T-cell (primary cell): ENCODE data around the gene STON2. TPM values are rescaled to one million over a fixed set of nuclear protein-coding genes. Genes with fewer than 3 reads are reported as not detected.

Source experiments
- ATAC-seq, 4 experiments: fragments of 200-7000 bp in 3 of 4; fragments of 150-1000 bp in 1 of 4; cut with Tn5 transposase; replicated peaks in 1 of 4; 1 replicate in 3 of 4; 2 replicates in 1 of 4; pipeline ENCODE4 v1.10.0; 2021; ENCODE audit warnings: moderate library complexity in 3 of 4, mild to moderate bottlenecking in 2 of 4, moderate number of reproducible peaks in 1 of 4
- CTCF ChIA-PET, 2 donors: fragments of 300-600 bp; sonication (Branson Sonifier 250); formaldehyde crosslinking; loops; one replicate each; lab custom pipeline; 2022; ENCODE audit warnings: antibody characterized with exemption in 2 of 2; lab: Charles Lee
- POLR2A ChIA-PET, 2 donors: fragments of 300-600 bp; sonication (Branson Sonifier 250); formaldehyde crosslinking; loops; one replicate each; lab custom pipeline; 2022; ENCODE audit warnings: antibody characterized with exemption in 2 of 2; lab: Charles Lee
- DNase-seq, 35 experiments: peaks; one replicate each; pipeline versions ENCODE4 v3.0.0 to v3.0.0-alpha.2; 2013 to 2023
- H3K27ac ChIP-seq: one replicate; pipeline ENCODE4 v1.5.1; 2013; ENCODE audit warnings: low read length
- H3K27me3 ChIP-seq, 2 experiments: replicated peaks in 1 of 2; 1 replicate in 1 of 2; 2 replicates in 1 of 2; pipeline versions ENCODE4 v1.6.1 to v1.7.0; 2013; ENCODE audit warnings: low read length in 1 of 2, mixed read lengths in 1 of 2; ENCODE audit not compliant: control insufficient read depth in 2 of 2, insufficient read depth in 2 of 2; ENCODE audit errors: extremely low read depth in 1 of 2
- H3K36me3 ChIP-seq, 2 donors: 1 replicate in 1 of 2; 2 replicates in 1 of 2; pipeline versions ENCODE4 v1.6.1 to v1.7.0; 2013; ENCODE audit warnings: low read length in 1 of 2; ENCODE audit not compliant: control insufficient read depth in 2 of 2, insufficient read depth in 1 of 2; ENCODE audit errors: extremely low read depth in 1 of 2
- H3K4me1 ChIP-seq, 2 experiments: 1 replicate in 1 of 2; 2 replicates in 1 of 2; pipeline versions ENCODE4 v1.6.1 to v1.7.0; 2013; ENCODE audit warnings: low read length in 2 of 2, mixed read lengths in 1 of 2; ENCODE audit not compliant: insufficient read depth in 2 of 2, control insufficient read depth in 1 of 2; ENCODE audit errors: extremely low read depth in 1 of 2
- H3K4me3 ChIP-seq, 2 donors: 1 replicate in 1 of 2; 2 replicates in 1 of 2; pipeline versions ENCODE4 v1.5.1 to v1.7.0; 2013; ENCODE audit warnings: mild to moderate bottlenecking in 2 of 2, low read length in 1 of 2, moderate library complexity in 1 of 2; ENCODE audit not compliant: control insufficient read depth in 1 of 2; ENCODE audit errors: extremely low read depth in 1 of 2
- H3K9me3 ChIP-seq: 2 replicates; pipeline ENCODE4 v1.7.0; 2013
- H3K27ac Mint-ChIP-seq, 2 donors: one replicate each; pipeline ENCODE4 v1.8.0; 2020 to 2021; ENCODE audit warnings: mild to moderate bottlenecking in 2 of 2, mixed read lengths in 2 of 2
- H3K27me3 Mint-ChIP-seq, 2 donors: one replicate each; pipeline ENCODE4 v1.8.0; 2021 to 2022; ENCODE audit warnings: mixed read lengths in 2 of 2
- H3K36me3 Mint-ChIP-seq: one replicate; pipeline ENCODE4 v1.8.0; 2021; ENCODE audit warnings: mixed read lengths
- H3K4me1 Mint-ChIP-seq, 3 donors: one replicate each; pipeline ENCODE4 v1.8.0; 2020 to 2022; ENCODE audit warnings: mixed read lengths in 3 of 3, mild to moderate bottlenecking in 1 of 3
- H3K4me3 Mint-ChIP-seq, 3 donors: one replicate each; pipeline ENCODE4 v1.8.0; 2020 to 2022; ENCODE audit warnings: mild to moderate bottlenecking in 3 of 3, mixed read lengths in 3 of 3, moderate library complexity in 3 of 3
- H3K9me3 Mint-ChIP-seq, 3 donors: one replicate each; pipeline ENCODE4 v1.8.0; 2020 to 2022; ENCODE audit warnings: mixed read lengths in 3 of 3
- WGBS: methylation state at CpG from one replicate; pipeline ENCODE4 v1.1.5; 2013; ENCODE audit warnings: missing lambda C conversion rate; ENCODE audit not compliant: insufficient coverage; 5-methylcytosine and 5-hydroxymethylcytosine counted together
- total RNA-seq, 35 experiments: library from RNA in 6 of 35; stranded (reverse) in 6 of 35; fragments of 120-200 nt in 1 of 35; gene quantifications; one replicate each; pipeline versions ENCODE4 v1.2.1 to v1.2.4 and lab custom pipeline; 2013 to 2026

The STON2 gene
- total RNA-seq, 5 donors from 2014 or later (not counting 1 experiment from before 2014, with no cell fraction given): 0.22 to 1.8 (median 0.40) TPM

DNA sequence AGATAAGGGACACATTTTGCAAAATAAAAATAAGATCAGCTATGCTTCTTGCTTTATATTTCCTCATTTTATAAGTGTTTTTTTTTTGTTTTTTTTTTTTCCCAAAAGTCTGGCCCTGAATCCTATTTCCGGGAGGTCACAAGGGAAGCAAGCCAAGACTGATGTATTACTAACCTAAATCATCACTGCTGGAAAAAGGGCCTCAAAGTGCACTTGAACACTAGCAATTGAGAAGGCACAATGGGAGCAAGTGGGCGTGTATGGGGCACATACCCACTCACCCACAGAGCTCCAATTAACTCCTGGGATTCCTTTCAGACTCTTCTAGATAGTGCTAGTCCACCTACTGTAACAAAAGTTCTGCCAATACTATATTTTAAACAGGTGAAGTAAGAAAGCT, 58.8 kb downstream of the STON2 start:
- Histone ChIP-seq H3K9me3 (no peaks in the 10 kb centered on the region), H3K36me3 (no peaks in the 10 kb centered on the region), H3K27ac (no peak overlapping the region), H3K27me3 (peaks cover 0 to 9% of the 10 kb centered on the region in 2 experiments), H3K4me1 (no peaks in the 10 kb centered on the region), H3K4me3 (no peak overlapping the region)
- ChIA-PET POLR2A (no interaction called here), CTCF (interaction anchor here (0.6 kb wide), 3 partner anchors 233 to 1194 kb away, joined by 3 to 7 read pairs (median 4); no protein-coding TSS in a partner anchor)
- Mint-ChIP-seq H3K9me3 (no peaks in the 10 kb centered on the region), H3K27me3 (peaks cover 26 to 27% of the 10 kb centered on the region in 2 donors), H3K4me1 (no peaks in the 10 kb centered on the region), H3K4me3 (no peak overlapping the region), H3K27ac (no peak overlapping the region), H3K36me3 (no peaks in the 10 kb centered on the region)
- no peak for ATAC-seq
- WGBS: no CpG with 5 or more reads among the region's 2 CpGs
- DNase-seq: no peak

DNA sequence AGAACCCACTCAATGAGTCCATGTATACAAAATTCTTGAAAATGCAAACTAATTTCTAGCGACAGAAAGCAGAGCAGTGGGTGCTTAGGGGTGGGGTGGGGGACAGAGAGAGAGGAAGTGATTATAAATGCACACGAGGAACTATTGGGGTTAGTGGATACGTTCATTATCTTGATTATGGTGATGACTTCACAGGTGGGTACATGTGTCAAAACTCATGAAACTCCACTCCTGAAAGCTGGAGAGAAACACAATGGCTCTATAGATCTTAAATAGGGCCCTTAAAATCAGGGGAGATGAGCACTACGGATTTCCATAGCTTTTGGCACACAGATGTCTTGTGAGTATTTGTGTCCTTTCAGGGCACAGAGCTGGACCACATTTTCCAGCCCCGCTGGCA, 59.9 kb downstream of the STON2 start:
- H3K27ac ChIP-seq: no peak overlapping the region
- ATAC-seq: no peak
- ChIA-PET POLR2A (no interaction called here), CTCF (interaction anchor here in 1 of 2 donors (1.2 kb wide), 1 partner anchor 125 kb away, joined by 3 read pairs; no protein-coding TSS in a partner anchor)
- H3K4me1 ChIP-seq: no peaks in the 10 kb centered on the region
- Mint-ChIP-seq H3K4me3 (no peak overlapping the region), H3K27me3 (peaks cover 22% of the 10 kb centered on the region in 2 donors), H3K4me1 (no peaks in the 10 kb centered on the region), H3K36me3 (no peaks in the 10 kb centered on the region), H3K9me3 (no peaks in the 10 kb centered on the region), H3K27ac (no peak overlapping the region)
- peaks cover 0 to 9% of the 10 kb centered on the region in 2 experiments for H3K27me3 ChIP-seq
- H3K4me3 ChIP-seq: no peak overlapping the region
- no peaks in the 10 kb centered on the region for H3K9me3 ChIP-seq
- WGBS: 86% methylated on average over 2 of the region's 5 CpGs
- no peaks in the 10 kb centered on the region for H3K36me3 ChIP-seq
- no peak for DNase-seq

DNA sequence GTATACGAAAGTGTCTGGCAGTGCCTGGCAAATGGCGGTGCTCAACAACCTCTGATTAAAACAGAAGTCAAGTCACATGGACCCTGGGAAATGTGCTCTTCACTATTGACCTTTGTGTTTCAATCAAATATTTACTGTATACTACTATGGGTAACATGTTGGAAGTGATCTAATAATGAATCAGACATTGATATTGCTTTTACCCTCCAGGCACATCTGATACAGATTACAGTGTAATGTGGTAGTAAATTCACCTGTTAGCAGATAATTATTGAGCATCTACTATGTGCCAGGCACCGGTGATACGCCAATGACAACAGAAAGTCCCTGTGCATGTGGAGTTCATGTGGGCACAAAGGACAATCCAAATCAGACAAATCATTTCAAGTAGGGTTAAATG, 63.1 kb downstream of the STON2 start:
- H3K27me3 ChIP-seq: peaks cover 0 to 2% of the 10 kb centered on the region in 2 experiments
- ATAC-seq: no peak
- H3K4me1 ChIP-seq: no peaks in the 10 kb centered on the region
- no peak overlapping the region for H3K27ac Mint-ChIP-seq
- no peak overlapping the region for H3K4me3 ChIP-seq
- H3K36me3 ChIP-seq: no peaks in the 10 kb centered on the region
- H3K27ac ChIP-seq: no peak overlapping the region
- H3K9me3 Mint-ChIP-seq: no peaks in the 10 kb centered on the region
- peaks cover 13 to 17% of the 10 kb centered on the region in 2 donors for H3K27me3 Mint-ChIP-seq
- no peak for DNase-seq
- no peaks in the 10 kb centered on the region for H3K9me3 ChIP-seq
- CTCF ChIA-PET: no interaction called here
- no peaks in the 10 kb centered on the region for H3K36me3 Mint-ChIP-seq
- no CpG with 5 or more reads among the region's 4 CpGs for WGBS
- no peaks in the 10 kb centered on the region for H3K4me1 Mint-ChIP-seq
- POLR2A ChIA-PET: no interaction called here
- no peak overlapping the region for H3K4me3 Mint-ChIP-seq

DNA sequence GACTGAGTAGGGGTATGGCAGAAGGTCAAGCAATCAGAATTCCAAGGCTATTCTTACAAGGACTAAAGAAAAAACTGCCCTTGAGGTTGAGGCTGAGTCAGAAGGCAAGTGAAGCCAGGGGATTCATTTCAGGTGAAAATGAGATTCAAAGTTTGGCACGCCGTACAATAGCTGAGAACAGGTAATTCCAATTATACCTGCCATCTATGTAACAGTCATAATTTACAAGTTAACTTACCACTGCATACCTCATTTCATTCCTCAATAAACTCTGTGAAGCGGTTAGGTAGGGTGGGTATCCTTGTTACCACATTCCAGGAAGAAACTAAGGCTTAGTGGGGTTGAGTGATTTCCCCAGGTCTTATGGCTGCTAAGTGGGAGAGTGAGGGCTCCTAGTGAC, 64.1 kb downstream of the STON2 start:
- WGBS: no CpG with 5 or more reads among the region's 3 CpGs
- Mint-ChIP-seq H3K36me3 (no peaks in the 10 kb centered on the region), H3K27me3 (peaks cover 11 to 17% of the 10 kb centered on the region in 2 donors), H3K4me3 (no peak overlapping the region), H3K4me1 (no peaks in the 10 kb centered on the region), H3K9me3 (no peaks in the 10 kb centered on the region), H3K27ac (no peak overlapping the region)
- ChIA-PET POLR2A (no interaction called here), CTCF (interaction anchor here in 1 of 2 donors (0.6 kb wide), 1 partner anchor 361 kb away, joined by 3 read pairs; no protein-coding TSS in a partner anchor)
- Histone ChIP-seq H3K4me1 (no peaks in the 10 kb centered on the region), H3K4me3 (no peak overlapping the region), H3K27ac (no peak overlapping the region), H3K27me3 (peaks cover 0 to 2% of the 10 kb centered on the region in 2 experiments), H3K9me3 (no peaks in the 10 kb centered on the region), H3K36me3 (no peaks in the 10 kb centered on the region)
- ATAC-seq (no peak), DNase-seq (no peak)

DNA sequence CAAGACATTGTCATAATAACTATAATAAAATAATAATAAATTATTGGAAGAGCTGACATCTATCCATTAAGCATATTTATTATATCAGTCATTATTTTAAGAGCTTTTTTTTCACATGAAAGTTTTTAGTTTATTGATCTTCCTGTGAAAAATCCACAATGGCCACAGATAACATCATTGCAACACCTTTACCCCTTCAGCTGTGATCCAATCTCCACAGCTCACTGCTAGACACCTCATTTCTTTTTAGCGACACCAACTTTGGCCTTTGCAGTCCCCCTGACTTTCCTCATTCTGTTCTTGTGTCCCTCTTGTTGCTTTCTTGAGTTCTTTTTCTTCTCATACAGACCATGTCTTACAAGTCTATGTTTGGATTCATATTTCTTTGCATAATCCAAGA, 67.4 kb downstream of the STON2 start:
- Histone ChIP-seq H3K27me3 (peaks cover 0 to 3% of the 10 kb centered on the region in 2 experiments), H3K9me3 (no peaks in the 10 kb centered on the region), H3K4me3 (no peak overlapping the region), H3K27ac (no peak overlapping the region), H3K36me3 (no peaks in the 10 kb centered on the region), H3K4me1 (no peaks in the 10 kb centered on the region)
- POLR2A ChIA-PET: no interaction called here
- CTCF ChIA-PET: no interaction called here
- no peaks in the 10 kb centered on the region for H3K36me3 Mint-ChIP-seq
- H3K27ac Mint-ChIP-seq: no peak overlapping the region
- no peaks in the 10 kb centered on the region for H3K4me1 Mint-ChIP-seq
- H3K27me3 Mint-ChIP-seq: peaks cover 11 to 13% of the 10 kb centered on the region in 2 donors
- ATAC-seq: no peak
- 100% methylated on average over 1 of the region's 1 CpG for WGBS
- DNase-seq: no peak
- no peaks in the 10 kb centered on the region for H3K9me3 Mint-ChIP-seq
- no peak overlapping the region for H3K4me3 Mint-ChIP-seq

DNA sequence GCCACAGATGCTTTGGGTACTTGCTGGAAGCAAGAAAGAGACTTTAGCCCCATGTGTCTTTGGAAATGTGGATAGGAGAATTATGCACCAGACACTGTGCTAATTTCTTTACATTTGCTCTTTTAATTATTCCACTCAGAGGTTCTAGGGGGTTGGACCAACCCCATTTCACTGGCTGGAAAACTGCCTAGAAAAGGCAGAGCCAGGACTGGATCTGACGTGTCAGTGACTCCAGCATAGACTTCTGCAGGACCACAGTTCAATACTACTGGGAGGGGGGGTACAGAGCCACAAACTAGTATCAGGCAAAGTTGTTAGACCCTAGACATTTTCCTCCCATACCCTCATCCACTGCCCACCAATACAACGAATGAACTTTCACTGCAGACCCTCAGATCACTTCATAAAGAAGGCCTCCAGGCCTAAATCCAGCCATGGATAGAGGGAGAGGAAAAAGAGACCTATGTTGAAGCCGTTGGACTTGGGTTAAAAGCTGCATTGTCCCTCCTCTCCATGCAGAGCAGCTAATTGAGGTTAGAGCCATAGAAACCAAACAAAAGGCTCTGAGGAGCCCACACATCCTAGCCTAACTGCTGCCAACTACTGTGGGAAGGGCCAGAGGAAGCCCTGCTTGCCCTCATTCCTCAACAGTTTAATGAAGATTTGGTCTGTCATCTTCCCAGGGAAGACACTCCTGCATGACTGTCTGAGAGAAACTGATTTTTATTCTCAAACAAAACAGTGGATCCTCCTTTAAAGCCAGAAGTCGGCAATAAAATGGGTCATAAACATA, 68.7 kb downstream of the STON2 start:
- no peaks in the 10 kb centered on the region for H3K36me3 ChIP-seq
- Mint-ChIP-seq H3K27ac (no peak overlapping the region), H3K9me3 (no peaks in the 10 kb centered on the region), H3K27me3 (peaks cover 7 to 10% of the 10 kb centered on the region in 2 donors), H3K4me3 (no peak overlapping the region), H3K36me3 (no peaks in the 10 kb centered on the region), H3K4me1 (no peaks in the 10 kb centered on the region)
- no peak for DNase-seq
- ChIA-PET POLR2A (no interaction called here), CTCF (no interaction called here)
- no peaks in the 10 kb centered on the region for H3K4me1 ChIP-seq
- H3K9me3 ChIP-seq: no peaks in the 10 kb centered on the region
- H3K27me3 ChIP-seq: peaks cover 0 to 3% of the 10 kb centered on the region in 2 experiments
- H3K27ac ChIP-seq: no peak overlapping the region
- no peak overlapping the region for H3K4me3 ChIP-seq
- WGBS: no CpG with 5 or more reads among the region's 4 CpGs
- no peak for ATAC-seq
